Suppressor macrophage treated with lipopolysaccharide for 4 hours (primary cell): ENCODE results near the gene DISP3.

ENCODE experiments used
- DNase-seq: peaks from one replicate; pipeline ENCODE4 v3.0.0-alpha.2; 2020

The DISP3 gene

DNA sequence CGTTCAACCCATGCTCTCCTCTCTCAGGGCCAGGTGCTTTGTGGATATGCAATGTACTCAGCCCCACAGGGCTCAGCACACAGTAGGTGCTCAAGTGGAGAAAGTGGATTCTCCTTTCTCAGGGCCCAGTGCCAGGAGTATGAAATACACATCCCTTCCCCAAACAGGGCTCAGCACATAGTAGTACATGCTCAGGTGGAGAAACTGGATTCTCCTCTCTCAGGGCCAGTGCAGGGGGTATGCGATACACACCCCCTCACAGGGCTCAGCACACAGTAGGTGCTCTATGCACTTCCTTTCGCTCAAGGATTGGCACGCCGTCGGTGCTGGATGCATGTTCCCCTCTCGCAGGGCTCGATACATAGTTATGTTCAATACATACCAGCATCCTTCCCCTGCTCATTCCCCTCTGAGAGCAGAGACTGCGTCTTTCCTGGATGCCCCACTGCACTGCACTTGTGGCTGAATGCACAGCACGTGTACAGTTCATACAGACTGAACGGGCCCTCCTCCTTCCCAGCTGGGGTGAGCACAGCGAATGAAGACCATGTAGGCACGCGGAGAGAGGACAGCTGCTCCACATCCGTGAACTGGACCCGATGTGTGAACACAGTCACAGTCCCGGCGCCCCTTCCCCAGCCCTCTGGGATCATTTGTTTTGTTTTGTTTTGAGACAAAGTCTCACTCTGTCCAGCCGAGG lies 16.6 kb upstream of the DISP3 start:
- no peak for DNase-seq

DNA sequence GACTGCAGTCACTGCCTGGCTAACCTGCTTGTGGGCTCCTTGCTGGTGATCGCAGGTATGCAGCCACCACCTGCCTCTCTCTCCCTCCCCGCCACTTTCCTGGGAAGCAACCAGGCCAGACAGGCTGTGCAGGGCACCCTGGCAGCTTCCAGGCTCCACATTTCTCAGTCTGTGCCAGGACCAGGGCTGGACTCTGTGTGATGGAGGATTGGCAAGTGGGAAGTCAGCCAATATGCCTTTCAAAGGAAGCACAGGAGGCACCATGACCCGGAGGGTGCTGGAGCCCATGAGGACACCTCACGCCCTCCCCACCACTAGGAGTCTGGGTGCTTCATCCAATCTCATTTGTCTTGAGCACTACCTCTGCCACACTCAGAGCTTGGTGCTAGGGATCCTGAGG lies 15.8 kb upstream of the DISP3 start:
- DNase-seq: no peak

DNA sequence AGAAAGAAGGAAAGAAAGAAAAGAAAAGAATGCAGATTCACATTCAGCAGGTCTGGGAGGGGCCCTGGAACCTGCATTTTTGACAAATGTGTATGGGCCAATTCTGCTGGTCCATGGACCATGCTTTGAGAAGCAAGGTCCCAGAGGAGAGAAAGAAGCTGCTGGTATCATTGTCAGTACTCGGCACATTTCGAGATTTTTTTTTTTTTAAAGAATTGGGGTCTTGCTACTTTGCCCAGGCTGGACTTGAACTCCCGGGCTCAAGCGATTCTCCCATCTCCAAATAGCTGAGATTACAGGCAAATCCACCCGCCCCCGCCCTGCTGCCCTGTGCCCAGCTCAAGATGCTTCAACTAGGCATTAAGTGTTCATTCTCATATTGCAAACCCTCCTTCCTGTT lies 13.6 kb upstream of the DISP3 start:
- DNase-seq: no peak

DNA sequence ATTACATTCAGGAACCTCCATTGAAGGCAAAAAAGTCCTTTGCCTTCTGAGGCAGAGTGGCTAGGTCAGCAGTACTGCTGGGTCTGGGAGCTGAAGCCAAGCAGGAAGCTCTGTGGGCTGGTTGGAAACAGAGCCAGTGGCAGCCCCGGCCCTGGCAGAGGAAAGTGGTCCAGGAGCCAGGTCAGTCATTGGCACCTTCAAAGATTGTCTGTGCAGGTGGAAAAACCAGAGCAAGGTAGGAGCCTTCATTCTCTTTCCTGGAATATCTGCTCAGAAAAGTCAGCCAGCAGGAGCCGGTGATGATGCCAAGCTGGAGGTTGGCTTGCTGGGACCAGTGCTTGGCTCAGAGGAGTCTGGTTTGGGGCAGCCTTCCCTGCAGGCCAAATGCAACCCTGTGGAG lies 12.5 kb upstream of the DISP3 start:
- DNase-seq: no peak

DNA sequence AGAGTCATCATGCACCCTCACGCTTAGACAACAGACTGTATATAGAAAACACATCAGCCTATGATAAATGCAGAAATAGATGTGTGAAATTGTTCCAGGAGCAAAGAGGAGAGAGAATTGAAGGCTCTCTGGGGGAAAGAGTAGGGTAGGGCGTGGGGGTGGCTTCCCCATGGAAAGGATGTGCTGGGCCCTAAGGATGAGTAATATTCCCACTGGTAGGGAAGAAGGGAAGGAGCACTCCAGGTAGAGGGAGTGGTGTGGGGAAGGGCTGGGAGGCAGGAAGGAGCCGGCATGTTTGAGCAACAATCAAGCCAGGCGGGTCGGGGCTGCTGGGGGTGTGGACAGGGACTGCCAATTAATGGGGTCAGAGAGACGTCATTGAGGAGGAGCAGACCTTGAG lies 10.1 kb upstream of the DISP3 start:
- no peak for DNase-seq

DNA sequence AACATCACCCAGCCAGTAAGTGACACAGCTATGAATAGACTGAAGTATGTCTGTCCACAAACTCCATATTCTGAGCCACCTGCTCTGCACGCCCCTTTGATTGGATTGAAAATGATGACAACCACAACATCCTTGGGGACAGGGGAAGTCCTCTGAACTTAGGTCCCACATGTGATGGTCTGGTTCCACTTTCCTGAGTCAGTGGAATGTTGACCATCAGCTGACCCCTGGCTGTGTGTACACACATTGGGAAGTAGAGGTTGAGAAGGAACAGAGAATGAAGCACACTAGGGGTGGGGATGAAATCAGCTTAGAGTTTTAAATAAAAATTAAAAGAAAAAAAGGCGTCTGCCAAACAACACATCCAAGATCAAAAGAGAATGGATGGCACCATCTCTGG lies 8.0 kb upstream of the DISP3 start:
- DNase-seq: no peak

DNA sequence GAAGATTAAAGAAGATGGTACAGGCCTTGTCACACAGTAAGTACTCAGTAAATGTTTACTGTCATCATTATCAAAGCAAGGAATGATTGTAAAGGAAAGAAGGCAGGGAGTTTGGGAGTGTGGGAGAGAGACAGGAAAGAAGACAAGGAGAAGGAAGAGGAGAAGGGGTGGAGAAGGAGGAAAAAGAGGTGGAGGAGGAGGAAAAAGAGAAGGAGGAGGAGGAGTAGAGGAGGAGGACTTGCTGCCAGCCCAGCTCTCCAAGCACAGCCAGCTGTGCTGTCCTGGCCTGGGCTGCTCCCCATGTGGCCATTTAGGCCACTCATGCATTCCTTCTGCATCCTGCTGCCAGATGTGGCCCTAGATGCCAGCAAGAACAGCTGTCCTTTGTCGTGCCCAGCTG lies 7.5 kb upstream of the DISP3 start:
- DNase-seq: no peak

DNA sequence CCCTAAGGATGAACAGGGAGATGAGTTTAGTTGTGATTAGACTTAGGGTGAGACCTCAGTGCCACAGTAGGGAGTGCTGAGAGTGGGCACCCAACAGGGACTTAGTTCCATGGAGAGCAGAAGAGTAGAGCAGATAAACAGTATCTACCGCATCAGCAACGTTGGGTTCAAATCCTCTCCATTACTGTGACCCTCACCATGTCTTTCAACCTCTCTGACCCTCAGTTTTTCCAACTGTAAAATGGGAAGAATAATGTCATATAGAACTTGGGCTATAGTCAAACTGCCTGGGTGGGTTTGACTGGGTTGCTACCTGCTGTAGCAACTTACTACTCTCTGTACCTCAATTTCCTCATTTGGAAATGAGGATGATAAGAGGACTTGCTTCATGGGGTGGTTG lies 6.7 kb upstream of the DISP3 start:
- no peak for DNase-seq

DNA sequence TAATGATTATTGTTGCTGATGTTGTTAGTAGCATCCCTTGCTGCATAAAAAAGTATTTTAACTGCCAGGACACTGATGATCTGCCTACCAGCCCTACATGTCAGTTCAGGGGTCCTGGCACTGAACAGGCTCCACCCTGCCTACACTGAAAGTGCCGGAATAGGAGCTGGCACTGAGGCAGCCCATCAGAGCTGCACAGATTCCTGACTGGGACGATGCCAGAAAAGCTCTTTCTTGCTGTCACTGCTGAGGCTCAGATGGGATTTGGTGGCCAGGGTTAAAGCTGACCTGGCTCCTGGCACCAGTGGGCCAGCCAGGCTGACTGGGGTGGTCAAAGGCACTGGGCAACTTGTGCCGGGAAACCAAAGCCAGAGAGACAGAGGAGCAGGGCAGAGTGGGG lies 6.2 kb upstream of the DISP3 start:
- no peak for DNase-seq

DNA sequence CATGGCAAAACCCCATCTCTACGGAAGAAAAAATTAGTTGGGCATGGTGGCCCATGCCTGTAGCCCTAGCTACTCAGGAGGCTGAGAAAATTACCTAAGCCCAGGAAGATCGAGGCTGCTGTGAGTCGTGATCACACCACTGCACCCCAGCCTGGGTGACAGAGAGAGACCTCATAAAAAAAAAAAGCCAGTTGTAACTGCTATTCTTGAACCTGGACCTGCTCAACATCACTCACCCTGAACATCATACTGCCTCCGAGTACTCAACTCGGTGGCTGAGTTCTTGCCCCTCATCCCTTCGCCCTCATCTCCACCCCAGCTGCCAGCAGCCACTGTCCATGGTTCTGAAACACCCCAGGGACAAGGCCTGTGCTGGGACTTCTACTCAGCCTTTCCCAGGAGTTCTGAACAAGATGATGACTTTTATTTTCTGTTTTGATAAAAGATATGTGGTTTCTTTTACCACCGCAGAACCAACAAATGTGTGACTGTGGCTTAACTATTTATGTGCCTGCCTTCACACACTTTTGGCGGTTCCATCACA lies 5.4 kb upstream of the DISP3 start:
- peak; percentile 18 for DNase-seq

DNA sequence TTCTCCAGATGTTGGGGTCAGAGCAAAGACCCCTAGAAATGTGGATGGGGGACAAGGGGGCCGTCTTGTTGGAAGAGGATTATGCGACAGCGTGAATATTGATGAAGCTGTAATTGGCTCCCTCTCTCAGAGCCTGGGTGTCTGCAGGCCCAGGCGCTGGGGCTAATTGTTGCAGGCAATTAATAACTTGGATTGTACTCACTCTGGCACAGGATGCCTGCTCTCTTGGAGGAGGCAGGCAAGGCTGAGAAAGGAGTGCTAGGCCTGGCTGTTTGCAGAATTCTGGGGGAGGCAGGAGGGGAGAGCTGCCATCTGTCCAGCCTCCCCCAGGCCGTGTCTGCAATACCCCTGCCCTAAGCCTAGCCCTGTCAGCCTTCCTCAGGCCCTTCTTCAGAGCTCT lies 4.1 kb upstream of the DISP3 start:
- DNase-seq: no peak

DNA sequence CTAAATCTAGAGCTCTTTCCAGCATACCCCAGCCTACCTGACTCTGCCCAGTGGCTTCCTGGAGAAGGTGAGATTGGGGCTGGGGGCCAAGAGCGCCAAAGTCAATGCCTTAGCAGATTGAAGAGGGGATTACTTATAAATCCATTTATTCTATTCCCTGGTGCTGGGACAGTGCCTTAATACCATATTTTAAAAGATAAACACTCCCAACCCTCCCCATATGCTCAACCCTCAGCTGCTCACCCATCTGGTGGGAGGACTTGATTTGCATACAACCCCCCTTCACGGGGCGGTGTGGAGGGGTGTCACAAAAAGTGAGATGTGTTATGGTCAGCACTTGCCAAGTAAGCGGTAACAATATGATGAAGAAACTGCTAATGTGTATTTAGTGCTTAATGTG lies 3.2 kb upstream of the DISP3 start:
- DNase-seq: no peak

DNA sequence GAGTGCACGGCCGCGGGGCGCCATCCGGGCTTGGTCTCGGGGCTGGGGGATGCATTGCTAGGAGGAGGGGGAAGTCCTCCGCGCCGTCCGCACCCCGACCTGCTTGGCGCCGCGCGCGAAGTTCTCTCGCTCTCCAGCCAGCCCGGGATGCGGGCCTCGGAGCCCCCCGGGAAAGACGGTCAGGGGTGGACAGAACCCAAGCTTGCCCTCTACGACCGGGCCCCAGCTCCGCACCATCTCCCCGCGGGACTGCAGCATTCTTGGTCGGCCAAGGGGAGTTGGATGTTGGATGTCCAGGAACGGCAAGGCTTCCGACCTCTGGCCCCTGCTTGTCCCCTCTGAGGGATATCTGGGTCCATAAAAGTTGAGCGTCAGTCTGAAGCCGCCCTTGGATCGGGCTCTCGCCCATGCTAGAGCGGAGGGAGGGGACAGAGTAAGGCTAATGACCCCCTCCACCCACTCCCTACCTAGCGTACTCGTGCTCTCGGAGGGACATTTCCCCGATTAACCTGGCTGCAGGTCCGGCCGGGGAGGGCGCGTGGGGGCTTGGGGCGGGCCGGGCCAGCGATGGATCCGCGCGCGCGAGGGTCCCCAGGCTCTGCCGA lies 522 bp downstream of the DISP3 start:
- peak; percentile 2 for DNase-seq

DNA sequence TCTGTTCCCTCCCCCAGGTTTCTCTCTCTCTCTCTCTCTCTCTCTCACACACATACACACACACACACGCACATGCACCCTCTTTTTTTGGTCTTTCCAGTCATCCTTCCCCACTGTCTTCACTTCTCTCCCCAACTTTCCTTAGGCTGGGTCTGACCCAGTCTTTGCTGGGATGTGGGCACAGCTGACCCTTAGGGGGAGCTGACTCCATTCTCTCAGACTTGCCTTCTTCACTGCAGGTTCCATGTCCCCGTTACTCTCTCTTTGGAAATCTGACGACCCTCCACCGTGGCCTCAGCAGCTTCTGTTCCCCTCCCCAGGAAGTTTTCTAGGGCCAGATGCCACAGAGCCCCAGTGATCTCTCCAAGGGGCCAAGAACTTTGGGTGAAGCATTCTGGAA lies 2.1 kb downstream of the DISP3 start:
- no peak for DNase-seq

DNA sequence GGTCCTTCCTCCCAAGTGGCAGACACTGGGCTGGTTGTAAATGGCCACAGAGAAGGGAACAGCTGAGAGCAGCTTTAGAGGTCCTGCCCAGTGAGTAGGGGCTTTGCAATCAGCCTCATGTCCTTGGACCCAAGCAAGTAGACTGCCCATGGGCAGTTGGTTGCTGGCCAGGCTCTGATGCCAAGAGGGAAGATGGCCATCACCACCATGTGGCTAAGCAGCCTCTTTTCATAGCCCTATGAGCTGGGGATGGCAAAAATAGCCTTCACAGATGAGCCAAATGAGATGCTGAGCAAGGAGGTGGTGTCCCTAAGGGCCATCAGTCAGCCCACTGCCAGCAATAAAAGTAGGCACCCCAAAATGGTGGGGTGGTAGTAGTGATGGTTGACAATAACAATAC lies 3.2 kb downstream of the DISP3 start:
- no peak for DNase-seq

DNA sequence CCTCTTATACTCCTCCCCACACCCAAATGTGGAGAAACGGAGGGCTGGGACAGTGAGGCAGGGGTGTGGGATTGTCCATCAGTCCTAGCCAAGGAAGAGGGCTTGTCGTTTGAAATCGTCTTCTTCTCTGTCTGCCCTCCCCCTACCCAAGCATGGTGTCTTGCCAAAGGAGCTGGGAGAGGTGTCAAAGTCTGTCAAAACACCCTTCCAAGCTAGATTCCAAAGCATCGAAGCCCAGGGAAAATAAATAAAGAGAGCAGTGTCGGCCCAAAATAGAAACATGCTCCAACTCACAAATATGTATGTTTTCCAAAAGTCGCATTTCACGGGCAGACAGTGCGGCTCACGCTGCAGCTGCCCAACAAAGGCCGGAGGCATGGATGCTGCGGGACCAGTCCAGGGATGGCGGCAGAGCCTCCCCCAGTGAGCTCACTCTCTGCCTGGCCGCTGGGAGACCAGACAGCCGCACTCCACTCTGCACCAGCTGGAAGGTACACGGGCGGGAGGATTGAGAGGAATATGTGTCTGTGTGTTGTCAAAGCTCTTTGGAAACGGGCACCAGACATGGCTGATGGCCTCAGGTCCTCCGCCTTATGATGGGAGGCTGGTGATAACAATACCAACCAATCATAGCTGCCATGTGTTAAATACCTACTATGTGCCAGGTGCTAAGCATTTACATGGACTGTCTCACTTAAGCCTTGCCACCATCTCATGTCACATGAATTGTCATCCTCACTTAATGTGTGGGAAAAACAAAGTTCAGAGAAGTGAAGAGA lies 3.9 kb downstream of the DISP3 start:
- DNase-seq: no peak

DNA sequence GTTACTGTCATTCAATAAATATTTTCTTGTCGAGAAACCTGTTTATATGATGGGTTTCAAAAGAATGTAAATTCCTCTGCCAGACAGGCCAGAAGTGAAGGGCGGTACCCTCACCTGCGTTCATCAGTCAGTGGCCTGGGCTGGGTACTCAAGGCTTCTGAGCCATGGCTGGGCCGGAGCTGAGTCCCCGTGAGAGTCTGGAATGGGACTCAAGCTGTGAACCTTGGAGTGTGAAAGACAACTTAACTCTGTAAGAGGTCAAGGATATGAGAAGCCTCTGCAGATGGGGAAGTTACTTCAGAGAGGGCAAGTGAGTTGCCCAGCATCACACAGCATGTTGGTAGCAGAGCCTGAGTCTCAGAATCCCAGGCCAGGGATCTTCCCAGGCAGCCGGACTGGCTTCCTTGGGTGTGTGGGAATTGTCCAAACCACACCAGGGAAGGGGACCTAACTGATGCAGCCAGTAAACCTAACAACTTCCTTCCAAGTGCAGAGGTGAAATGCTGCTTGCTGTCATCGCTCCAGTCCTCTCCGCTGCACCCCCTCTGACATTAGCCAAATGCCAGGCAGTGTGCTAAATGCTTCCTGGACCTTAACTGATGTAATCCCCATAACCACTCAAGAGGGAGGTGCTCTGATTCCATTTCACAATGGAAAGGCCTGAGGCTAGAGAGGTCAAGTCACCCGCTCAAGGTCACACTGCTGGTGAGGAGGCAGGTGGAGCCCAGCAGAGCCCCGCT lies 4.8 kb downstream of the DISP3 start:
- DNase-seq: no peak

DNA sequence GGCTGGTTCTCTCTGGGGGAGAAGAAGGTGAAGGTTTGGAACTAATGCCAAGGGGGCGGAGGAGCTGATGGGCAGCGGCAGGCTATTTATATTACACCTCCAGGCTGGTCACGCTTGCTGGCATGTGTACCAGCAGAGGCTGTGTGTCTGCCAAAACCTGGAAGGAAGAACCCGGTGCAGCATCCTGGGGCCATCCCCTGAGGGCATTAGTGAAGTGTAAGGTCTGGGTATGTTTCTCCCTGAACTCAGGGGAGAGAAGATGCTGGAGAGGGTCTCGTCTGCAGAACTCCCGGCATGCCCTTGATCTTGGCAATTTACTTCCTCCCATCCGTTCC lies 5.3 kb downstream of the DISP3 start:
- no peak for DNase-seq

DNA sequence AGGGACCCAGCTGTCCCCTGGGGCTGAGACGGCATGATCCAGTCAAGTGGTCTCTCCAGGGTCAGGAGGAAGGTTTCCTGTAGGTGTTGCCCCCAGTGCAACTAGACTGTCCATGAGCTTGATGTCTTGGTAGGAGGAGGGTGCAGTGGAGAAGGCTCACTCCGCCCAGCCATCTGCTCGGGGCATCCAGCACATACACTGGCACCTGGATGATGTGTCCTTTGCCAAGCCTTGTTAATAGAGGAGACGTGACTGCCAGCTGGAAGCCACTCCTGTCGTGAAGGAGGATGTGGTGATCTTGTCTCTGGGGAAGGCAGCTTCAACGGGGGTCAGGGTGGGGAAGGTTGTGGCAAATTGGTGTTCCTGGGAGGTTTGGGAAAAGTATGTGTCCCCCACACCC lies 6.2 kb downstream of the DISP3 start:
- DNase-seq: no peak

DNA sequence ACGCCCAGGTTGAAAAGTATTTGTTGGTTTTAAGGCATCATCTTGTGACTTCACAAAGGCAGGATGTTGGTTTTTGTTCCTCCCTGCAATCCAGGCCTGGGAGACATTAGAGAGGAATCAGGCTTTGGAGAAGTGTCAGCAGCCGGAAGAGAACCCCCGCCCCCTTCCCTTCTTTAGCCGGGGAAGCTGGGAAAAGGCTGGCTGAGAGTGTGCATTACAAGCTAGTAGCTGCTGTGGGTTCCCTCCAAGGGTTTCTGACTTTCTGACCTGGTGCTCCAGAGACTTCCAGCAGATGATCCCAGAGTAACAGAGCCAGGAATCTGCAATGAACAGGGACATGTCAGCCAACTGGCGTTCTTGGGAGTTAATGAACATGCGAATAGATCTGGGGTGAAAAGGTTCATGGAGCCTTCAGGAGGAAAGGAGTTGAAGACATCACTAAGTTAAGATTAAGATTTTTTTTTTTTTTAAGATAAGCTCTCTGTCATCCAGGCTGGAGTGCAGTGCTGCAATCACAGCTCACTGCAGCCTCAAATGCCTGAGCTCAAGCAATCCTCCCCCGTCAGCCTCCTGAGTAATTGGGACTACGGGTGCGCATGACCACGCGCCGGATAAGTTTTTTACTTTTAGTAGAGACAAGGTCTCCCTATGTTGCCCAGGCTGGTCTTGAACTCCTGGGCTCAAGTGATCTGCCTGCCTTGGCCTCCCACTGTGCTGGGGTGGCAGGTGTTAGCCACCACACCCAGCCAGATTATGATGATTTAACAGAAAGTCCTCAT lies 7.5 kb downstream of the DISP3 start:
- no peak for DNase-seq

DNA sequence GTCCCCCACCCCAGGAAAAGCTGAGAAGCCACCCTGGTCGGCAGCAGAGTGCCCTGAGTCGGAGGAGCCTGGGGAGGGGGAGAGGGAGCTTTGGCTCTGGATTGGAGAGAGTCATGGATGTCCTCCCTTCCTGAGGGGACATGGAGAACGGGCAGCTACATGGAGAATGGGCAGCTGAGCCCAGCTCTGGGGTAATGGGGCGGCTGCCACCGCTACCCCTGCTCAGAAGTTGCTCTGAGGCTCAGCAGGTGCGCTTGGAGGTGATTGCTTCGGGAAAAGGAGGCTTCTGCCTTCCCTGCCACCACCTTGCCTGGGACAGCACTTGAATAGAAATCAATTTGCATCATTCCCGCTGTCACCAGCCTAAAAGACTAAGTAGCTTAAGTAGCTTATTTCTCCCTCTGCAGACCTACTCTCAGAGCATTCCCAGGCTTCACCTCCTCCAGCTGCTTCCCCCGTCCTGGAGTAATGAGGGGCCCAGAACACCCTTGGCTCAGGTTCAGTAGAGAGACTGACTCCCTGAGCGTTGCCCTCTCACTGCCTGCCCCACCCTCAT lies 8.3 kb downstream of the DISP3 start:
- no peak for DNase-seq

DNA sequence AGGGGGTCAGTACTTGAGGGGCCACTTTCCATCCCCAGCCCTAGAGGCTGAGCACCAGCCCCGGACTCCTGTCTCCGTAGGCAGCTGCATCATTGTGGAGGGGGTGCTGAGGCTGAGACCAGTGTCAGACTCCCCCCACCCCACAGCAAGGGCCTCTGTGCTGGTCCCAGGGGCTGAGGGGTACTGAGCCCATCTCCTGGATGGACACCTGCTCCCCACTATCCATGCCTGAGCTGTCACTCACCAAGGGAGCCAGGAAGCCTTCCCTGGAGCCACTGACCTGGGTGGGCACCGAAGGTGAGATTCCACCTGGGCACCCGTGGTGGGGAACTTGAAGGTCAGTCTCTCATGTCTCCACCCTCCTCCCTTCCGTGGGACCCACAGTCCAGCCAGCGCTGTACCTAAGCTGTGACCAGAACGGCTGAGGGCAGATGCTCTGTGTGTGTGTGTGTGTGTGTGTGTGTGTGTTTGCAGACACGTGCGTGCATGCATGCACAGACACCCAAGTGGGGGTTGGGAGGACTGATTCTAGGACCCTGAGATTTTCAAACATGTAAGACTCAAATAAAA lies 9.3 kb downstream of the DISP3 start:
- DNase-seq: no peak
